ENCODE measurements around the gene PLOD1. TPM values are rescaled to one million over a fixed set of nuclear protein-coding genes. Genes with fewer than 3 reads are reported as not detected.
"Not testable (repeated sequence)": the region's sequence is repeated elsewhere in the genome, so short reads cannot be mapped to it uniquely, and the experiment has no call there.

The PLOD1 gene
- total and polyA plus RNA-seq, 8 donors, result 8.2 to 56.2 (median 35.2) TPM

GRCh38 chr1:11924334-11925195, 10.0 kb upstream of the PLOD1 start:
- 32 to 44% (median 39%) methylated on average over 16 of the region's 16 CpGs for WGBS, 5 donors
- Histone ChIP-seq H3K4me1 (peaks cover 44 to 74% (median 64%) of the 10 kb centered on the region in 4 donors), H3K27ac (no peak overlapping the region), H3K36me3 (peaks cover 25 to 45% (median 42%) of the 10 kb centered on the region in 4 donors), H3K4me3 (peak overlapping the region; percentile 70 to 82 (median 70)), H3K27me3 (no peaks in the 10 kb centered on the region), H3K9me3 (no peaks in the 10 kb centered on the region)
- no peak for DNase-seq
- TF ChIP-seq EP300 (IDR thresholded peaks at IDR 0.05) (no peak), POLR2AphosphoS5 (IDR thresholded peaks at IDR 0.05) (no peak), POLR2A (IDR thresholded peaks at IDR 0.05) (no peak)
- TF ChIP-seq, protein P1, sequence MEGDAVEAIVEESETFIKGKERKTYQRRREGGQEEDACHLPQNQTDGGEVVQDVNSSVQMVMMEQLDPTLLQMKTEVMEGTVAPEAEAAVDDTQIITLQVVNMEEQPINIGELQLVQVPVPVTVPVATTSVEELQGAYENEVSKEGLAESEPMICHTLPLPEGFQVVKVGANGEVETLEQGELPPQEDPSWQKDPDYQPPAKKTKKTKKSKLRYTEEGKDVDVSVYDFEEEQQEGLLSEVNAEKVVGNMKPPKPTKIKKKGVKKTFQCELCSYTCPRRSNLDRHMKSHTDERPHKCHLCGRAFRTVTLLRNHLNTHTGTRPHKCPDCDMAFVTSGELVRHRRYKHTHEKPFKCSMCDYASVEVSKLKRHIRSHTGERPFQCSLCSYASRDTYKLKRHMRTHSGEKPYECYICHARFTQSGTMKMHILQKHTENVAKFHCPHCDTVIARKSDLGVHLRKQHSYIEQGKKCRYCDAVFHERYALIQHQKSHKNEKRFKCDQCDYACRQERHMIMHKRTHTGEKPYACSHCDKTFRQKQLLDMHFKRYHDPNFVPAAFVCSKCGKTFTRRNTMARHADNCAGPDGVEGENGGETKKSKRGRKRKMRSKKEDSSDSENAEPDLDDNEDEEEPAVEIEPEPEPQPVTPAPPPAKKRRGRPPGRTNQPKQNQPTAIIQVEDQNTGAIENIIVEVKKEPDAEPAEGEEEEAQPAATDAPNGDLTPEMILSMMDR (IDR thresholded peaks at IDR 0.05), result no peak
- intact Hi-C loops (cut with DNase I; ENCODE audit: low total_unique reads), result no loop called here

GRCh38 chr1:11925196-11925937, 9.2 kb upstream of the PLOD1 start:
- H3K27me3 ChIP-seq; intact Hi-C loops (cut with DNase I; ENCODE audit: low total_unique reads); DNase-seq; H3K9me3 ChIP-seq: not testable (repeated sequence)
- Histone ChIP-seq H3K4me1 (peaks cover 46 to 74% (median 63%) of the 10 kb centered on the region in 4 donors), H3K4me3 (peak overlapping the region; percentile 70 to 82 (median 70)), H3K36me3 (peaks cover 17 to 37% (median 34%) of the 10 kb centered on the region in 4 donors), H3K27ac (peak overlapping the region in 3 of 5 donors; percentile 47 to 85 (median 77))
- WGBS, 5 donors, result 7 to 30% (median 7%) methylated on average over 2 to 40 of the region's 54 CpGs; no CpG with 5 or more reads in 1 of the 5 donors

- intact Hi-C loops (cut with DNase I; ENCODE audit: low total_unique reads), result no loop called here
- Histone ChIP-seq H3K27ac (peak overlapping the region in 4 of 5 donors; percentile 12 to 85 (median 62)), H3K27me3 (no peaks in the 10 kb centered on the region), H3K36me3 (peaks cover 14 to 31% (median 29%) of the 10 kb centered on the region in 4 donors), H3K4me1 (peaks cover 40 to 74% (median 59%) of the 10 kb centered on the region in 4 donors), H3K9me3 (no peaks in the 10 kb centered on the region), H3K4me3 (peak overlapping the region; percentile 70 to 82 (median 70))
- TF ChIP-seq, protein P1 (IDR thresholded peaks at IDR 0.05), result no peak
- TF ChIP-seq POLR2A (IDR thresholded peaks at IDR 0.05) (no peak), EP300 (IDR thresholded peaks at IDR 0.05) (no peak), POLR2AphosphoS5 (IDR thresholded peaks at IDR 0.05) (no peak)
- WGBS, 5 donors, result 0 to 2% (median 1%) methylated on average over 2 to 41 of the region's 41 CpGs; no CpG with 5 or more reads in 1 of the 5 donors
- DNase-seq, result peak in 1 of 2 donors; percentile 34
Observed at GRCh38 chr1:11925938-11926292, 8.6 kb upstream of the PLOD1 start.

- Histone ChIP-seq H3K9me3 (no peaks in the 10 kb centered on the region), H3K4me1 (peaks cover 31 to 59% (median 44%) of the 10 kb centered on the region in 4 donors)
- DNase-seq, result no peak
Observed at GRCh38 chr1:11927866-11928592, 6.5 kb upstream of the PLOD1 start.

More at GRCh38 chr1:11927866-11928592, 6.5 kb upstream of the PLOD1 start:
- WGBS, 5 donors, result 31 to 43% (median 37%) methylated on average over 5 of the region's 5 CpGs
- Histone ChIP-seq H3K36me3 (peaks cover 0 to 10% (median 8%) of the 10 kb centered on the region in 4 donors), H3K27ac (no peak overlapping the region), H3K4me3 (no peak overlapping the region), H3K27me3 (no peaks in the 10 kb centered on the region)
- intact Hi-C loops (cut with DNase I; ENCODE audit: low total_unique reads), result no loop called here
- TF ChIP-seq, protein P1 (IDR thresholded peaks at IDR 0.05), result no peak
- no peak for TF ChIP-seq EP300 (IDR thresholded peaks at IDR 0.05)
- TF ChIP-seq POLR2AphosphoS5 (IDR thresholded peaks at IDR 0.05), result no peak
- TF ChIP-seq POLR2A (IDR thresholded peaks at IDR 0.05), result no peak
